ENCODE data around the gene ING4.

Gene ING4

DNA sequence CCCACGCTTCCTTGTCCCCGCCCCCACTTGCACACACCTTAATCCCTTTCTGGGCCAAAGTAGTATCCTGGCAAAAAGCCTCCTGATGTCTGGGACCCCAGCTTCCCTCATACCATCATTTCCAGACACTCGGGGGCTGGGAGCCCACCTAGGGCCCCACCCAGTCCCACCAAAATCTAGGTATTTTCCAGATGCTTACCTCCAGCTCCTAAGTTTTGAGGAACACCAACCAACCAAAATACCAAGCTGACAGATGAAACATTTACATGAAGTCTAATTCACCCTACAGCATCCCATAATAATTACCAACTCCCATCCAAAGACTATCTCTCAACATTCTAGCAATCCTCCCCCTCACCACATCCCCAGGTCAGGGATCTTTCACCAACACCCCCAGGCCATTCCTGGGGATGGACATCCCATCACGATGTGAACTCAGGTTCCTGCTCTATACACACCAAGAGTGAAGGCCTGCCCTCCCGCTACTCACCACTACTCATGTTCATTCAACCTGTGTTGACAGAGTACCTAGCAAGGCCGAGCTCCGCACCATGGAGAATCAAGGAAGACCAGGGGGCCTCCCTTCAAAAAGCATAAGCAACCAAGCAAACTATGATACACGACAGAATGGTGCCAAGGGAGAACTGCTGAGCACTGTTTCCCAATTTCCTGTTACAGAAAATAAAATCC, 54.2 kb downstream of the ING4 start:
- TF ChIP-seq EP300 (IDR thresholded peaks at IDR 0.05; ENCODE audit: borderline replicate concordance), result no peak
- TF ChIP-seq, protein P1, sequence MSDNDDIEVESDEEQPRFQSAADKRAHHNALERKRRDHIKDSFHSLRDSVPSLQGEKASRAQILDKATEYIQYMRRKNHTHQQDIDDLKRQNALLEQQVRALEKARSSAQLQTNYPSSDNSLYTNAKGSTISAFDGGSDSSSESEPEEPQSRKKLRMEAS (IDR thresholded peaks at IDR 0.05), result peak; percentile 12; the same call in 1 of the 2 replicates

DNA sequence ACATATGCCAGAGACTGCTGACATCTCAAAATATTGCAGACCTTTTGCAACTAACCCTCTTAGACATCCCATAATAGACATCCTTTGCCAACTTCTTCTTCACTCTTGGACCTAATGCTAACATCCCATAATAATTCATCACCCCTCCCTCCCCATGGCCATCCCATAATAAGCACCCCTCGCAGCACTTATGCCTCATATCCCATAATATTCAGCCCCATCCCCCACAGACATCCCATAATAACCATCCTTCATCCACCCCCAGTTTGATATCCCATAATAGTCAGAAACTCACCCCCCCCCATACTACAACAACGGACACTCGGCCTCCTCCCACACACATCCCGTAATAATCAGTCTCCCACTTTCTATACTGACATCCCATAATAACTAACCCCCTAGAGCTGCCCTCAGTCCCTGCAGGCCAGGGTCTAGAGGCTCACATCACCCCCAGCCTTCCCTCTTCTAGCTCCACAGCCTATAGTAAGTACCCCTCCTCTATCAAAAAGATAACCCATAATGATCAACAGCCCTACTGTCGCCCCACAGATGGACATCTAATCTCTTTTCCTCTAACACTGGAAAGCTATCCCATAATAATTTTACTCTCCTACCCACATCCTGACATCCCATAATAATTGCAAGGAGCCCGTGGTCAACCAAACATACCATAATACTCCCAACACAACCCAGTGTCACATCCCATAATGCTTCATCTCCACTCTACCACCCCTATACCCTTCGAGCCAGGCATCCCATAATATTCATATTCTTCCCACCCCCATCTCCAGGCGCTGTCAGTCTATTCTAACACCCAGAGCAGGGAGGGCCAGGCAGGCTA, 54.9 kb downstream of the ING4 start:
- TF ChIP-seq EP300 (IDR thresholded peaks at IDR 0.05; ENCODE audit: borderline replicate concordance) (no peak), EGR1 (IDR thresholded peaks at IDR 0.05) (peak; percentile 76), YY1 (IDR thresholded peaks at IDR 0.05; ENCODE audit: low read depth) (no peak)
- TF ChIP-seq, protein P1 (IDR thresholded peaks at IDR 0.05), result peak; percentile 28; the same call in 1 of the 2 replicates
- TF ChIP-seq, protein P2, sequence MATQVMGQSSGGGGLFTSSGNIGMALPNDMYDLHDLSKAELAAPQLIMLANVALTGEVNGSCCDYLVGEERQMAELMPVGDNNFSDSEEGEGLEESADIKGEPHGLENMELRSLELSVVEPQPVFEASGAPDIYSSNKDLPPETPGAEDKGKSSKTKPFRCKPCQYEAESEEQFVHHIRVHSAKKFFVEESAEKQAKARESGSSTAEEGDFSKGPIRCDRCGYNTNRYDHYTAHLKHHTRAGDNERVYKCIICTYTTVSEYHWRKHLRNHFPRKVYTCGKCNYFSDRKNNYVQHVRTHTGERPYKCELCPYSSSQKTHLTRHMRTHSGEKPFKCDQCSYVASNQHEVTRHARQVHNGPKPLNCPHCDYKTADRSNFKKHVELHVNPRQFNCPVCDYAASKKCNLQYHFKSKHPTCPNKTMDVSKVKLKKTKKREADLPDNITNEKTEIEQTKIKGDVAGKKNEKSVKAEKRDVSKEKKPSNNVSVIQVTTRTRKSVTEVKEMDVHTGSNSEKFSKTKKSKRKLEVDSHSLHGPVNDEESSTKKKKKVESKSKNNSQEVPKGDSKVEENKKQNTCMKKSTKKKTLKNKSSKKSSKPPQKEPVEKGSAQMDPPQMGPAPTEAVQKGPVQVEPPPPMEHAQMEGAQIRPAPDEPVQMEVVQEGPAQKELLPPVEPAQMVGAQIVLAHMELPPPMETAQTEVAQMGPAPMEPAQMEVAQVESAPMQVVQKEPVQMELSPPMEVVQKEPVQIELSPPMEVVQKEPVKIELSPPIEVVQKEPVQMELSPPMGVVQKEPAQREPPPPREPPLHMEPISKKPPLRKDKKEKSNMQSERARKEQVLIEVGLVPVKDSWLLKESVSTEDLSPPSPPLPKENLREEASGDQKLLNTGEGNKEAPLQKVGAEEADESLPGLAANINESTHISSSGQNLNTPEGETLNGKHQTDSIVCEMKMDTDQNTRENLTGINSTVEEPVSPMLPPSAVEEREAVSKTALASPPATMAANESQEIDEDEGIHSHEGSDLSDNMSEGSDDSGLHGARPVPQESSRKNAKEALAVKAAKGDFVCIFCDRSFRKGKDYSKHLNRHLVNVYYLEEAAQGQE (IDR thresholded peaks at IDR 0.05; ENCODE audit: low read depth), result no peak

DNA sequence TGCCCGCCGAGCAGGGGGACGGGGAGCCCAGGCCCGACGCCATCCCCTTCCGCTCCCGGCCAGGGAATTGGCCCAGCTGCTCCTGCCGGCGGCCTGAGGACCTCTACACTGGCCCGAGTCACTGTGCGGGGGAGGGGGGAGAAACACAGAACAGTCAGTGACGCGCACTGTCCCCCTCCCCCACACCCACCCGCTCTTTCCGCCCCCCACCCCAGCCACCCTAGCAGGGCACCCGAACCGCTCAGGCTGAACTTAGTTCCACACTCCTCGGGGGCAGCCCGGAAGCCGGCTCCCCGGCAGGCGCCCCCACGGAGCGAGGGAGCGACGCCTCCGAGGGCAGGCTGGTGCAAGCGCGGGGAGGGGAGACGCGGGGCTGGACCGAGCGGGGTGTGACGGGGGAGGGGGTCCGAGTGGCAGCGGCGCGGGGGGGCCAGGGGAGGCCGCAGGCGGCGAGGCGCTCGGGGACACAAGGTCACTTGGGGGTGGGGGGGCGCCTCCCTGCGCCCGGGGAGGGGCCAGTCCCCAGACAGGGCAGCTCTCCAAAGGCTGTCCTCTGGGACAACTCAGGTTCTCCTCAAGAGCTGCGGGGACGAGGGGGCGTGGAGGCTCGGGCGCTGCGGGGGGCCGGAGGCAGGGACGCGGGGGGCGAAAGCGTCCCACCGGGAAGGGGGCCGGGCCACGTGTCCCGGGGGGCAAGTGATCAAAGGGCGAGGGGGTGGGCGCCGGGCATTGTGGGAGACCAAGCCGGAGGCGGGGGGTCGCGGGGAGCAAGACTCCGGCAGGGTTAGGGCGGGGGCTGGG, 56.4 kb downstream of the ING4 start:
- TF ChIP-seq FOXM1 (IDR thresholded peaks at IDR 0.05; ENCODE audit: borderline replicate concordance, low read depth) (no peak), TCF12 (IDR thresholded peaks at IDR 0.05; ENCODE audit: low read depth) (no peak), EGR1 (IDR thresholded peaks at IDR 0.05) (no peak), ZBTB7A (IDR thresholded peaks at IDR 0.05; ENCODE audit: low read depth) (peak; percentile 56), CREB1 (IDR thresholded peaks at IDR 0.05; ENCODE audit: low read depth) (no peak), TEAD4 (IDR thresholded peaks at IDR 0.05) (no peak), TAF1 (IDR thresholded peaks at IDR 0.05; ENCODE audit: low read depth) (no peak), CEBPB (IDR thresholded peaks at IDR 0.05) (no peak), RAD21 (IDR thresholded peaks at IDR 0.05; ENCODE audit: low read depth) (no peak), EP300 (IDR thresholded peaks at IDR 0.05; ENCODE audit: borderline replicate concordance) (no peak), YY1 (IDR thresholded peaks at IDR 0.05; ENCODE audit: low read depth) (no peak), NFIC (IDR thresholded peaks at IDR 0.05) (no peak)
- TF ChIP-seq, protein P3, sequence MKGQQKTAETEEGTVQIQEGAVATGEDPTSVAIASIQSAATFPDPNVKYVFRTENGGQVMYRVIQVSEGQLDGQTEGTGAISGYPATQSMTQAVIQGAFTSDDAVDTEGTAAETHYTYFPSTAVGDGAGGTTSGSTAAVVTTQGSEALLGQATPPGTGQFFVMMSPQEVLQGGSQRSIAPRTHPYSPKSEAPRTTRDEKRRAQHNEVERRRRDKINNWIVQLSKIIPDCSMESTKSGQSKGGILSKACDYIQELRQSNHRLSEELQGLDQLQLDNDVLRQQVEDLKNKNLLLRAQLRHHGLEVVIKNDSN (IDR thresholded peaks at IDR 0.05), result peak; percentile 35; the same call in 1 of the 2 replicates
- TF ChIP-seq, protein P2 (IDR thresholded peaks at IDR 0.05; ENCODE audit: low read depth), result no peak
- TF ChIP-seq, protein P1 (IDR thresholded peaks at IDR 0.05), result peak; percentile 30

DNA sequence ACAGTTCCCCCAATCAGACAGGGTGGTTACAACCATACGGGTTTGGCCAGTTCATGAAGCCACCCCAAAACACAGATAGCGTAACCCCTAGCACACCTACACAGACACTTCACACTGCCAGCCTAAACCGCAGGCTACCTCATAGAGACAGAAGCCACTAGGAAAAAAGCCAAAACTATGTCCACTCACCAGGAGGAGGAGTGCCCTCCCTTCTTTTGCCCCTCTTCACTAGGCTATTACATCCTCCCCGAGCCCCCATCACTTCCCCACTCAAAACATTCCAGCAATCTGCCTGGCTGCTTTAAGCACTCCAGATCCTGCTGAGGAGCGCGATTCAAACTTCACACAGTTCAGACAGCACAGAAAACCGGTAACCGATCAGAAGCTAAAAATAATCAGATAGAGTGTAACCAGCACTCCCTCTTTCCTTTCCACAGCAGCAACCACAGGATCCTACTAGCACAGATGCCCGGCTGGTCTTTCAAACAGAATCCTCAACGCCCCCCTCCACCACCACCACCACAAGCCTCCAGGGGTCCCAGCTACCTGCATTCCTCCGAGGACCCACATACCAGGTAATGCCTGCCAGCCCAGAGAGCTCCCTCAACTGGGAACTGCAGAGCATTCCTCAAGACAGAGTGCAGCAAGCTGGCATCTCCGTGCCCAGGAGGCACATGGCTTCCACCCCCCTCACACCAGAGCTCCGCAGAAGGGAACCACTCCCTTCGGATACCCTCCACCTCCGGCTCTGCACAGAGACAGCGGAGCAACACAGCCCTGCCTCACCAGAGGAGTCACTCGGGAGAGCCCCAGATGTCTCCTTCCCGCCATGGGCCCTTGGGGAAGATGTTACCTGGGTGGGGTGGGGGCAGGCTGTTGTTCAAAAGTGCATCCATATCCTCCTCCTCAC, 57.2 kb downstream of the ING4 start:
- TF ChIP-seq, protein P1 (IDR thresholded peaks at IDR 0.05), result peak; percentile 21
- TF ChIP-seq ZBTB7A (IDR thresholded peaks at IDR 0.05; ENCODE audit: low read depth) (no peak), CREB1 (IDR thresholded peaks at IDR 0.05; ENCODE audit: low read depth) (no peak), TAF1 (IDR thresholded peaks at IDR 0.05; ENCODE audit: low read depth) (no peak), TEAD4 (IDR thresholded peaks at IDR 0.05) (0 out of 2 replicates have a peak, but pooled peaks have one; percentile 17), NFIC (IDR thresholded peaks at IDR 0.05) (no peak), YY1 (IDR thresholded peaks at IDR 0.05; ENCODE audit: low read depth) (0 out of 2 replicates have a peak, but pooled peaks have one; percentile 31)
- TF ChIP-seq, protein P3 (IDR thresholded peaks at IDR 0.05), result no peak

All from Ishikawa (cell line).